KMS-11 (cell line): Measurements from ENCODE around the gene RBM15B.

Experiments used
- H2AFZ ChIP-seq: fragments of 200-600 bp; sonication (generic); 2 replicates; pipeline ENCODE4 v1.6.1; 2016; ENCODE audit warnings: antibody characterized with exemption, mixed run types, low read depth
- H3K27ac ChIP-seq: fragments of 200-600 bp; sonication (generic); 2 replicates; pipeline ENCODE4 v1.6.1; 2016; ENCODE audit warnings: mild to moderate bottlenecking, mixed run types
- H3K27me3 ChIP-seq: fragments of 200-600 bp; sonication (generic); 2 replicates; pipeline ENCODE4 v1.6.1; 2017; ENCODE audit warnings: mild to moderate bottlenecking, low read depth, mixed run types, moderate library complexity; ENCODE audit not compliant: insufficient read depth
- H3K36me3 ChIP-seq: fragments of 200-600 bp; sonication (generic); 2 replicates; pipeline ENCODE4 v1.6.1; 2017; ENCODE audit warnings: mild to moderate bottlenecking, mixed run types; ENCODE audit not compliant: insufficient read depth
- H3K4me1 ChIP-seq: fragments of 200-600 bp; sonication (generic); 2 replicates; pipeline ENCODE4 v1.6.1; 2016; ENCODE audit warnings: mild to moderate bottlenecking, low read depth, mixed run types; ENCODE audit not compliant: poor library complexity, severe bottlenecking
- H3K4me2 ChIP-seq: fragments of 200-600 bp; sonication (generic); 2 replicates; pipeline ENCODE4 v1.7.0; 2016; ENCODE audit warnings: mild to moderate bottlenecking, mixed run types
- H3K4me3 ChIP-seq: fragments of 200-600 bp; sonication (generic); IDR thresholded peaks from 2 replicates; pipeline ENCODE4 v1.6.1; 2017; ENCODE audit warnings: low read depth, low read length, mixed read lengths; ENCODE audit not compliant: insufficient read depth
- H3K79me2 ChIP-seq: fragments of 200-600 bp; sonication (generic); 2 replicates; pipeline ENCODE4 v1.6.1; 2016; ENCODE audit warnings: low read depth, mixed run types; ENCODE audit not compliant: insufficient read depth
- H3K9ac ChIP-seq: fragments of 200-600 bp; sonication (generic); 2 replicates; pipeline ENCODE4 v1.6.1; 2016; ENCODE audit warnings: mild to moderate bottlenecking, mixed run types
- H4K20me1 ChIP-seq: fragments of 200-600 bp; sonication (generic); 2 replicates; pipeline ENCODE4 v1.6.1; 2016; ENCODE audit warnings: mild to moderate bottlenecking, mixed run types; ENCODE audit not compliant: insufficient read depth
- CTCF ChIP-seq: fragments of 200-600 bp; sonication (generic); conservative IDR thresholded peaks from 2 replicates; pipeline ENCODE4 v1.6.1; 2017; ENCODE audit warnings: low read depth, mild to moderate bottlenecking, antibody characterized with exemption, low read length, moderate library complexity, mixed read lengths

Gene RBM15B

GRCh38 chr3:51395493-51396213 lies 4.6 kb downstream of the RBM15B start:
- H4K20me1 ChIP-seq: no peaks in the 10 kb centered on the region
- H3K4me3 ChIP-seq: no peak overlapping the region
- H3K27me3 ChIP-seq: no peaks in the 10 kb centered on the region
- no peak overlapping the region for H3K4me2 ChIP-seq
- peaks cover 36% of the 10 kb centered on the region for H3K79me2 ChIP-seq
- no peak overlapping the region for H2AFZ ChIP-seq
- no peak for TF ChIP-seq CTCF
- H3K9ac ChIP-seq: no peak overlapping the region
- no peak overlapping the region for H3K27ac ChIP-seq
- H3K4me1 ChIP-seq: peaks cover 19% of the 10 kb centered on the region
- H3K36me3 ChIP-seq: no peaks in the 10 kb centered on the region

- no peak overlapping the region for H3K9ac ChIP-seq
- TF ChIP-seq CTCF: no peak
- no peaks in the 10 kb centered on the region for H3K36me3 ChIP-seq
- no peaks in the 10 kb centered on the region for H3K27me3 ChIP-seq
- H3K27ac ChIP-seq: no peak overlapping the region
- H3K4me3 ChIP-seq: no peak overlapping the region
- no peak overlapping the region for H2AFZ ChIP-seq
- H3K4me1 ChIP-seq: peaks cover 19% of the 10 kb centered on the region
- no peak overlapping the region for H3K4me2 ChIP-seq
- H3K79me2 ChIP-seq: peaks cover 36% of the 10 kb centered on the region
- no peaks in the 10 kb centered on the region for H4K20me1 ChIP-seq
These were observed 5.3 kb downstream of the RBM15B start for GRCh38 chr3:51396401-51396800.

GRCh38 chr3:51397392-51397791 lies 6.3 kb downstream of the RBM15B start:
- H3K27ac ChIP-seq: no peak overlapping the region

GRCh38 chr3:51398595-51399310 lies 7.7 kb downstream of the RBM15B start:
- H3K4me3 ChIP-seq: no peak overlapping the region
- peaks cover 7% of the 10 kb centered on the region for H3K4me1 ChIP-seq
- H3K27ac ChIP-seq: no peak overlapping the region
- no peaks in the 10 kb centered on the region for H4K20me1 ChIP-seq
- no peak overlapping the region for H3K9ac ChIP-seq
- H3K4me2 ChIP-seq: no peak overlapping the region
- no peaks in the 10 kb centered on the region for H3K36me3 ChIP-seq
- H3K79me2 ChIP-seq: peaks cover 14% of the 10 kb centered on the region; the same call in 1 of the 2 replicates
- no peak for TF ChIP-seq CTCF
- H2AFZ ChIP-seq: no peak overlapping the region
- H3K27me3 ChIP-seq: no peaks in the 10 kb centered on the region

More at GRCh38 chr3:51397392-51397791, 6.3 kb downstream of the RBM15B start:
- no peaks in the 10 kb centered on the region for H3K27me3 ChIP-seq
- no peak for TF ChIP-seq CTCF
- H2AFZ ChIP-seq: no peak overlapping the region
- H3K4me1 ChIP-seq: peaks cover 19% of the 10 kb centered on the region
- no peak overlapping the region for H3K4me2 ChIP-seq
- no peaks in the 10 kb centered on the region for H4K20me1 ChIP-seq
- H3K79me2 ChIP-seq: peaks cover 28% of the 10 kb centered on the region
- no peak overlapping the region for H3K9ac ChIP-seq
- no peak overlapping the region for H3K4me3 ChIP-seq
- no peaks in the 10 kb centered on the region for H3K36me3 ChIP-seq
